AG08395 (cell line): Measurements from ENCODE around the gene UBE2G1.
"Not testable (repeated sequence)": the region's sequence is repeated elsewhere in the genome, so short reads cannot be mapped to it uniquely, and the experiment has no call there.

Source experiments
- DNase-seq: peaks from one replicate; pipeline ENCODE4 v3.0.0; 2012; ENCODE audit warnings: mixed read lengths, low spot score

UBE2G1 gene

GRCh38 chr17:4301066-4301465 is 65.4 kb downstream of the UBE2G1 start:
- DNase-seq: no peak

GRCh38 chr17:4297351-4297750 is 69.1 kb downstream of the UBE2G1 start:
- no peak for DNase-seq

- DNase-seq: no peak
Measured at GRCh38 chr17:4295686-4296085, 70.8 kb downstream of the UBE2G1 start.

GRCh38 chr17:4293572-4293971 is 72.9 kb downstream of the UBE2G1 start:
- no peak for DNase-seq

GRCh38 chr17:4287710-4288109 is 78.8 kb downstream of the UBE2G1 start:
- no peak for DNase-seq

GRCh38 chr17:4276514-4276913 is 90.0 kb downstream of the UBE2G1 start:
- no peak for DNase-seq

- DNase-seq: no peak
Measured at GRCh38 chr17:4272972-4273368, 93.5 kb downstream of the UBE2G1 start.

- DNase-seq: no peak
Measured at GRCh38 chr17:4272213-4272971, 94.1 kb downstream of the UBE2G1 start.

- DNase-seq: no peak
Measured at GRCh38 chr17:4270736-4271135, 95.7 kb downstream of the UBE2G1 start.

- no peak for DNase-seq
Measured at GRCh38 chr17:4269915-4270314, 96.6 kb downstream of the UBE2G1 start.

- DNase-seq: no peak
Measured at GRCh38 chr17:4267402-4267801, 99.1 kb downstream of the UBE2G1 start.

GRCh38 chr17:4266550-4266949 is 99.9 kb downstream of the UBE2G1 start:
- no peak for DNase-seq

GRCh38 chr17:4263282-4264215 is 102.9 kb downstream of the UBE2G1 start, which contains the start of gene ANKFY1:
TSS of gene ANKFY1 (minus strand) at chr17:4263979. CDS start at chr17:4263941, 38 bp downstream.
- DNase-seq: peak; percentile 99

GRCh38 chr17:4262703-4263102 is 103.8 kb downstream of the UBE2G1 start:
- no peak for DNase-seq

GRCh38 chr17:4261452-4261851 is 105.0 kb downstream of the UBE2G1 start:
- DNase-seq: no peak

- no peak for DNase-seq
Measured at GRCh38 chr17:4258867-4259266, 107.6 kb downstream of the UBE2G1 start.

GRCh38 chr17:4256952-4257351 is 109.5 kb downstream of the UBE2G1 start:
- no peak for DNase-seq

GRCh38 chr17:4255271-4255670 is 111.2 kb downstream of the UBE2G1 start:
- DNase-seq: not testable (repeated sequence)

GRCh38 chr17:4250887-4251286 is 115.6 kb downstream of the UBE2G1 start:
- DNase-seq: no peak

GRCh38 chr17:4249452-4250029 is 116.9 kb downstream of the UBE2G1 start:
- DNase-seq: peak; percentile 51

- DNase-seq: no peak
Measured at GRCh38 chr17:4248504-4249277, 117.8 kb downstream of the UBE2G1 start.

- DNase-seq: no peak
Measured at GRCh38 chr17:4247971-4248388, 118.5 kb downstream of the UBE2G1 start.
